HG02610 (cell line): ENCODE data around the gene RAET1L.
"Not testable (repeated sequence)": the region's sequence is repeated elsewhere in the genome, so short reads cannot be mapped to it uniquely, and the experiment has no call there.

Experiments used
- ATAC-seq: cut with Tn5 transposase; IDR thresholded peaks from one replicate; pipeline ENCODE4 v1.9.1; 2021; ENCODE audit warnings: mild to moderate bottlenecking, moderate library complexity; ENCODE audit not compliant: unreplicated experiment

Gene RAET1L

DNA sequence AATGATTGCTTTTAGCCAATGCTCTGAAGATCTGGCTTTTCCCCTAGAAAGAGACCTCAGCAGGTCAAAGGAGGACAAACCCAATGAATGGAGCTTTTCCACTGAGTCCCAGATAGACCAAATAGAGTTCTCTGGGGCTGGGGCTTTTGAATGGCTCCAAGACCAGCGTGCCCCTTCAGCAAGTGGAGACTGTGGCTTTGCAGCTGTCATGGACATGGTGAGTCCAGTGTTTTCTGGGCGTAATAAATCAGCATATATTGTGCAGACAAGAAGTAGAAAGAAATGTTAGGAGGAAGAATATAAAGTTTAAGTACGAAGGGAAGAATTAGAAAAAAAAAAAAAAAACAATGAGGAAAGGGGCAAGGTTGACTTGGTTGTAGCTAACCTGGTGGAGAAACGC is 33.5 kb downstream of the RAET1L start:
- ATAC-seq = no peak

DNA sequence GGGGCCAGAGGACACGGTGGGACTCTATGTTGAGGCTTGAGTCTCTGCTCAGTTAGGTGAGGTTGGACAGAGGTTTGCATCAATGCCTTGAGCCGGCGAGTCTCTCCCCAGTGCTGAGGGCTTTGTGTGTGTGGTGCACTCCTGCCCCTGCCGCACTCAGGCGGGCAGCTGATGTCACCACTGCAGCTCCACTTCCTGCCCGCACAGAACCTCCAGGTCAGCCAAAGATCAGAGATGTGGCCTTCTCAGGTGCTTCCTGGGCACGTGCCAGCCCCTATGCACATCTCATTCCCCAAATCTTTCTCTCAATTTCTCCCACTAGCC is 33.9 kb downstream of the RAET1L start:
- not testable (repeated sequence) for ATAC-seq

DNA sequence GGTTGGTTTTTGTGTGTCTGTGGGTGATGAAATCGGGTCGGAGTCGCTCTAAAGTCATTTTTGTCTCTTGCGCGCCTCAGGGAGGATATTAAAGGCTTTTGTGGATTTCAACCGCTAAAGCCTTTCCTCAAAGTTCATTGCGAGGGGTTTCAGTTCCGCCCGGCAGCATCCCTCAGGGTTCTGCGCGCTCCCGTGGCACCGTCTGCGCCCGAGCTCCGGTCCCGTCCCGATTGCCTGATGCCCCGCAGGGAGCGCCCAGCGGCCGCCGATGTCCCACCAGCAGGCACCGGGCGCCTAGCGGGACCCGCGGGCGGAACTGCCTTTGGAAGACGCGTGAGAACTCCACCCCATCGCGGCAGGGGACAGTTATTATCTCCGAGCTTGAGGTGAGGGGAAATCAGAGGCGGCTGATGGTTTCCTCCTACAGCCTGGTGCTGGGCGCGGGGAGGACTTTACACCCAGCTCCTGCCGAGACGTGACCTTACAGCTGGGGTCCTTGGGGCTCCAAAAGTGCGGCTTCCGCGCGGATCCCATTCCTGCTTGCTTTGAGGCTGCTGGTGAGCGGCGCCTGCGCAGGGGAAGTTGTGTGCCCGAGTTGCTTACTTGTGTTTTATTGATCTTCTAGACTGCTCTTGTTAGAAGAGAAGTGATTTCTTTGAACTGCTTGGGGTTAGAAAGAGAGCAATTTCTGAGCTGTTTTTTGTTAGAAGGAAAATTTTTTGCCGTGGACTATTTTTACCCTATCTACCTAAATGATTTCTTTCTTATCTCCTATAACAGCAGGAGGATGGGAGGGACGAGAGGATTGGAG is 34.5 kb downstream of the RAET1L start:
- ATAC-seq = no peak

DNA sequence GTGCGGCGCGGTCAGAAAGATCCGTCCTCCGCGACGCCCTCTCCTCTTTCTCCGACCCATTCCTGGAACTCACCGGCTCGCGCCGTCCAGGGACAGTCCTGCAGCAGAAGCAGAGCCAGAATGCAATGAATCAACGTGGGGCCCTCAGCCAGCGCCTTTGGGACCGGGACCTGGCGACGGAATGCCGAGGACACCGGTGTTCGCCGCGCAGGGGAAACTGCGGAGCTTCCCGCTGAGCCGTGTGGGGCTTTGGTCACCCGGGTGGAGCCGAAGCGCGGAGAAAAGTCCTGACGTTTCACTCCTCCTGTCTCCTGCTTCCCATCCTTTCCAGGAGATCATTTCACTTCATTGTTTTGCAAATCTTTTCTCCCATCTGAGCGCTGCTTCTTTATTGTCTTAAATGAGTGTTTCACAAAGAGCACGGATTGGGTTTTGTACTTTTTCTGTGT is 35.1 kb downstream of the RAET1L start:
- ATAC-seq = no peak

DNA sequence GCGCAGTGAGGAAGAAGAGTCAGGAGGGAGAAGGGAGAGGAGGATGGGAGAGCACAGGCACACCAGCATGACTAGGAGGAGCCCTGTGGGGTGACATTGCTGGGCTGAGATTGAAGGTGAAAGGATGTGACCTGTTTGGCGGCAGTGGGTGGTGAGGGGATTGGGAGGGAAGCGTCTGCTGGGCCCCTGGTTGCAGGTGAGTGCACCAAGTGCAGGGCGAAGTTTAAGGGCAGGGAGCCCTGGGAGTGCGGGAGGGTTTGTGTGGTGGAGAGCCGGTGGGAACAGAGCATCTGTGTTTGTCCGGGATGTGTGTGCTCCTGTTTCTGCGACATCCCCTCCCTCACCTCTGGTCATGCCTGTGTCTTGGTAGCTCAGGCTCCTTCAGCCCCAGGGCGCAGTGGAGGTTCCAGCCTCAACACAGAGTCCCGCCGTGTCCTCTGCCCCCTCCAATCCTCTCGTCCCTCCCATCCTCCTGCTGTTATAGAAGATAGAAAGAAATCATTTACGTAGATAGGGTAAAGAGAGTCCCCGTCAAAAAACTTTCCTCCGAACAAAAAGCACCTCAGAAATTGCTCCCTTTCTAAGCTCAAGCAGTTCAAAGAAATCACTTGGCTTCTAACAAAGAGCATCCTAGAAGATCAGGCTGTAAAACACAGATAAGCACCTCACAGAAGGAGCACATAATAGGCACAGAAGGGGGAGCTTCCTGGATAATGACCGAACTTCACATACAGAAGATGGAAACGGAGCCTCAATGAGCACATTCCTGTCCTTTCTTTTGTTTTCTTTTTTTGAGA is 36.6 kb downstream of the RAET1L start:
- no peak for ATAC-seq

DNA sequence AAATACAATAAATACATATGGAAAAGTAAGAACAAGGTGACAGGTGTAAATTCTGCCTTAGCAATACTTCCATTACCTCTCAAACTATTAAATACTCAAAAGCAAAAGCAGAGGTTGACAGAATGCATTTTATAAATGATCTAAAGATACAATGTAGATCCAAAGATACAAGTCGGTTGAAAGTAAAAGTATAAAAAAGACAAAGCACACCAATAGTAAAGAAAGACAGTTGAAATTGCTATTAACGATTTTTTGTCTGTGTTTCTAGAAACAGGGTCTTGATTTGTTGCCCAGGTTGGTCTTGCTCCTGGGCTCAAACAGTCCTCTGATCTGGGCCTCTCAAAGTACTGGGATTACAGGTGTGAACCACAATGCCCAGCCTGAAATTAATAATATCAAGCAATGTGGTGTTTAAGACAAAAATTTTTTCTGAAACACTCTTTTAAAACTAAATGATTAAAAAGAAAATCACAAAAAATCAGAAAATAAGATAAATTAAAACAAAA is 37.7 kb downstream of the RAET1L start:
- ATAC-seq = no peak

DNA sequence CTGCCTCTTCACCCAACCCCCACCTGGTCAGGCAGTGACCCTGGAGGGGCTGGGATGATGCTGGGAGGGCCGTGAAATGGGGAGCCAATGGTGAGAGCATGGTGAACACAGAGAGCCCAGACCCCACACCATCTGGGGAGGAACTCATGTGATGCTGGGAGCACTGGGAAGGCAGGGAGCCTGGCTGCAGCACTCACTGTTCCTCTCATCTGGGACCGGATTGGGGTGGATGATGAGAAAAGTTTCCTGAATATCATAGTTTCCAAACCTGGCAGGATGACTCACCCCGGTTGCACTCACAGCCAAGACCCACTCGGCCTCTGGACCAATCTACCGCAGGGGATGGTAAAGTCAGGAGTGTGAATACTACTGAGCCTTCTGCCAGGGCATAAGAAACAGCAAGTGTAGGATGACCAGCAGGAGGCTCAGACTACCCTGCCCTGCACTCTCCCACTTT is 39.8 kb downstream of the RAET1L start:
- ATAC-seq = no peak

DNA sequence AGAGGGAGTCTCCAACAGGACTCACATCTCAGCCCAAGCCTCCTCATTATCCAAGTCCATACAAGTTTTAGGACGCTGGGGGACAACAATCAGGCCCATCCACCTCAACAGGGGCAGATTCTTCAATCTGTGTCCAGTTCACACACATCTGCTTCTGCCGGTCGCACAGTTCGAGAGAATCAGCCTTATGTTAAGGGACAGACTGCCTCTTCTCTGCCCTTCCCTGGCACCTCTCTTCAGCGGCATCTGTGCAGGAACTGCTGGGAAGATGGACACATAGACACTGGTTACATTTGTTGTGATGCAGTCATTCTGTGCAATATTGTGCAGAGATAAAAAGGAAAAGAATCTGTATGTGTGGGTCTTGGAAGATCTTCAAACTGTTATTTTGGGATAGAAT is 40.6 kb downstream of the RAET1L start:
- ATAC-seq = no peak

DNA sequence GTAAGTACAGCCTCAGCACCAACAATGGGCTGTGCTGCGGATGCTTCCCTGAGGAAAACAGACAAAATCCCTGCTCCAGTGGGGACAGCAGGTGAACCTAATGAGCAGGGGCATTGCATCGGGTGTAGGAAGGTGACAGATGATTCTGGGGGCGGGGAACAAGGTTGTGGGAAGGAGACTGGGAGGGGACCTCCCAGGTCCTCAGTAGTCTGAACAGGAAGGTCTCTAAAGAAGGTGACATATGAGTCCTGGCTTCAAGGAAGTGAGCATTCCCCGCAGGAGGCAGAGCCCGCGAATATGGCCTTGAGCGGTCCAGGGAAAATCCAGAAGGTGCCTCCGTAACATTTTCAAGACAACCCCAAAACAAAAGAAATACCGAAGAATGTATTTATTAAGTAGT is 42.2 kb downstream of the RAET1L start:
- ATAC-seq = no peak

DNA sequence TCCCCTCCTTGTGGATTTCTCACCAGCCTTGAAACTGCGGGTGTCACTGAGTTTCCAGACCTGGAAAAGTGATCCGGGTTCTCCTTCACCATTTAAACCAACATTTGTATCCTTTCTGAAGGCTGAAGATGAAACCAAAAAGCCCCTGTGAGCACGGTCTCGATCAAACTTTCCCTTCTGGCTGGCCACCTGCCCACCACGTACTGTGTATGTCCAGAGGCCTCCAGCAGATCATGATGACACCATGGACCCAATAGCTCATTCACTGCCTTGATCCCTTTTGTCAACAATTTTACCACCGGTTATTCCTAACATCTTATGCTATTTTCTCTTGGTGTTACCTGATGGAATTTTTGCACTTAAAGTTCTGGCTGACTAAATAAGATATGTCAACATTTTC is 46.0 kb downstream of the RAET1L start:
- no peak for ATAC-seq

DNA sequence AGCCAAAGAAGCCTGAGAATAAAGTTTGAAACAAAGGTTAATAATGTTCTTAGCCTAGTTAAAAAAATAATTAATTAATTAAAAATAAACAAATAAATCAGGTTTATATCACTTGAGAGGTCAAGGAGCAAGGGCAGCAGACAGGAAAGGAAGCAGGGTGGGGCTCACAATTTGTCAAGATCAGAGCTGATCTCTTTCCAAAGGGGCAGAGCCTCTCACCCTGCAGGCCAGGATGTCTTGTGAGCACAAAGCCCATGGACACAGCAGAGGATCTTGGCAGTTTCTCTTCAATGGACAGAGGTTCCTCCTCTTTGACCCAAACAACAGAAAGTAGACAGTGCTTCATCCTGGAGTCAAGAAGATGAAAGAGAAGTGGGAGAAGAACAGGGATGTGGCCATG is 46.7 kb downstream of the RAET1L start:
- no peak for ATAC-seq

DNA sequence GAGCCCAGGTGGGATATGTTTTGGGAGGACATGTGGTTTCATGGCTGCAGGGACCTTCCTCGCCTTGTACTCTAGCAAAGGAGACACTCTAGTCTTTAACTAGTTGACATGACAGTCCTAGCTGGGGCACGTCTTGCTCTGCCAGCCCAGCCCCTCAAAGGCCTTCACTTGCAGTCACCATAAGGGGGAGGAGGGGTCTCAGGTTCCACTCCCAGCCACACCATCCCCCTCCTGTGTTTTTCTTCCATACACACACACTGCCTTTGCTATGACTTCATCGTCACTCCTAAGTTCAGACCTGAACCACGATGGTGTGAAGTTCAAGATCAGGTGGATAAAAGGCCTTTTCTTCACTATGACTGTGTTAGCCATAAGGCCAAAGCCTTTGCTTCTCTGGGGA is 48.1 kb downstream of the RAET1L start:
- ATAC-seq = no peak

DNA sequence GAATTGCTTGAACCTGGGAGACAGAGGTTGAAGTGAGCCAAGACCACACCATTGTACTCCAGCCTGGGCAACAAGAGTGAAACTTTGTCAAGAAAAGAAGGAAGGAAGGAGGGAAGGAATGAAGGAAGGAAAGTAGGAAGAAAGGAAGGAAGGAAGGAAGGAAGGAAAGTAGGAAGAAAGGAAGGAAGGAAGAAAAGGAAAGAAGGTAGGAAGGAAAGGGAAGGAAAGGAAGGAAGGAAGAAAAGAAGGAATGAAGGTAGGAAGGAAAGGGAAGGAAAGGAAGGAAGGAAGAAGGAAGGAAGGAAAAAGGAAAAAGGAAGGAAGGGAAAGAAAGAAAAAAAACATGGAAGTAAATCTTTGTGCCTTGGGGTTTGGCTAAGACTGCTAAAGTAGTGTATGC is 49.9 kb downstream of the RAET1L start:
- ATAC-seq = no peak

DNA sequence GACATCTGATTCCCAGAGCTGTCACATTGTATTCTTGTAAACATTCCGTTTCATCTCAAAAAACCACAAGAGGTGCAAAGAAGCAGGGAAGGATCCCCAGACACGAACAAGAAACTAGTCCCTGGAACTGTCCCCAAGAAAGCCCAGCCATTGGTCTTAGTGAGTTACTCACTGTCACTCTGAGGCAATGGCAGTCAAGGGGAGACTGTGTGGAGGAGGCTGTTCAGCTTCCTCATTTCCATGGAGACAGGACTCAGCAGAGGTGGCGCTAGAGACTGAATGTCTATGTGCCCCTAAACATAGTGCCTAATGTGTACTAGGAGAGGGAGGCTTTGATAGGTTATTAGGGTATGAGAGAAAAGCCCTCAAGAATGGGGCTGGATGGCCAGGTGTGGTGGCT is 50.5 kb downstream of the RAET1L start:
- ATAC-seq = no peak

DNA sequence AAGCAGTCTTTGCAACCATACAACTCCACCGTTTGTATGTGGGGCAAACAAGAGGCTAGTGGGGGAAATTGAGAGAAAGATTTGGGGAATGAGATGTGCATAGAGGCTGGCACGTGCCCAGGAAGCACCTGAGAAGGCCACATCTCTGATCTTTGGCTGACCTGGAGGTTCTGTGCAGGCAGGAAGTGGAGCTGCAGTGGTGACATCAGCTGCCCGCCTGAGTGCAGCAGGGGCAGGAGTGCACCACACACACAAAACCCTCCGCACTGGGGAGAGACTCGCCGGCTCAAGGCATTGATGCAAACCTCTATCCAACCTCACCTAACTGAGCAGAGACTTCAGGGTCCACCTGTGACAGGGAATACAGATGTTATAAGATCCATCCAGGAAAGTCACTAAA is 50.9 kb downstream of the RAET1L start:
- ATAC-seq = not testable (repeated sequence)

DNA sequence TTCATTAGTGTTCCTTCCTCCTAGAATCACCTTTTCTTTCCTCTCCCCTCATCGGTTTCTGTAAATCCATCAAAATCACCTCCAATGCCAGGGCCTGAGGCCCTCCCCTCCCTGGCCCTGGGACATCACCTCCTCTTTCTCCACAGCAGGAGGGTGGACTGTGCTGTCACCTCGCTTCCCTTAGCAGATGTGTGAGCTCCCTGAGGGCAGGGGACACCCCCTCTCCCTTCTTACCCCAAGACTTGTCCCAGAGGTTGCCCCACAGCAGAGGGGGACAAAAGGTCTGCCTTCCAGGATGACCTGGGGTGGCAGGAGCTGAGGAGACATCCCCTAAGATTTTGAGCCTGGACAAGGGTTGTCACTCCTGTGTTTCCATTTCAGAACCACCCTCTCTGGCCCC is 55.7 kb downstream of the RAET1L start:
- no peak for ATAC-seq

DNA sequence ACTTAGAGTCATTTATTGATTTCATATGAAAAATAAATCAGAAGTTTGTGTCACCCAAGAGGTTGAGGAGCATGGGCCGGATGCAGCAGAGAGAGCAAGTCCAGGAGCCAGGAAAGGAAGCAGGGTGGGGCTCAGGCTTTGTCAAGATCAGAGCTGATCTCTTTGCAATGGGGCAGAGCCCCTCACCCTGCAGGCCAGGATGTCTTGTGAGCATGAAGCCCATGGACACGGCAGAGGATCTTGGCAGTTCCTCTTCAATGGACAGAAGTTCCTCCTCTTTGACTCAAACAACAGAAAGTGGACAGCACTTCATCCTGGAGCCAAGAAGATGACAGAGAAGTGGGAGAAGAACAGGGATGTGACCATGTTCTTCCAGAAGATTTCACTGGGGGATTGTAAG is 56.4 kb downstream of the RAET1L start:
- ATAC-seq = not testable (repeated sequence)
